ENCODE data around the gene ANK3. TPM values are rescaled to one million over a fixed set of nuclear protein-coding genes. Genes with fewer than 3 reads are reported as not detected.

The ANK3 gene
- total and polyA plus RNA-seq, 4 experiments from 2014 or later = 7.2 to 90.1 (median 55.8) TPM

DNA sequence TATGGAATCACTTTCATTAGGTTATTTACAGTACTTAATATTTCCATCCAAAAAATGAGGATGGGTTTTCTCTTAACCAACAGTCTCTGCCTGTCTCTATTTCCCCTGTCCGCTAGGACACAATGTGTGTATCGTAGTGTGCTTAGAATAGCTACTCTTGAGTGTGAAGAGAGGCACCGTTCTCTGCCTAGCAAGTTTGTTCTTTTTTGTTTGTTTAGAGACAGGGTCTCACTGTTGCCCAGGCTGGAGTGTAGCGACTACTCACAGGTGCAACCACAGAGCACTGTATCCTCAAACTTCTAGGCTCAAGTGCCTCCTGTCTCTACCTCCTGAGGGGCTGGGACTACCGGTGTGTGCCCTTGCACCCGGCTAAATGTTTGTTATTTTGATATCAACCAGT lies 121.9 kb downstream of the ANK3 start:
- Histone ChIP-seq H3K27me3 (ENCODE audit: insufficient read depth, low read length) (no peaks in the 10 kb centered on the region), H3K36me3 (ENCODE audit: insufficient read depth, low read length) (peaks cover 10% of the 10 kb centered on the region), H3K27ac (ENCODE audit: low read depth, low read length) (no peak overlapping the region), H3K9me3 (ENCODE audit: control insufficient read depth in 1 of 2, low read length in 2 of 2) (no peaks in the 10 kb centered on the region), H3K4me1 (ENCODE audit: insufficient read depth, low read length) (no peaks in the 10 kb centered on the region), H3K4me3 (ENCODE audit: low read length in 2 of 2) (no peak overlapping the region)
- Mint-ChIP-seq H3K9me3 (no peaks in the 10 kb centered on the region), H3K4me3 (no peak overlapping the region), H3K27ac (no peak overlapping the region), H3K36me3 (peaks cover 12 to 19% of the 10 kb centered on the region in 2 donors), H3K4me1 (peaks cover 0 to 5% (median under 1%) of the 10 kb centered on the region in 4 donors), H3K27me3 (no peaks in the 10 kb centered on the region)
- CTCF ChIA-PET (ENCODE audit: partially characterized antibody) = no interaction called here
- DNase-seq = no peak
- intact Hi-C loops (cut with micrococcal nuclease) = no loop called here
- POLR2A ChIA-PET (ENCODE audit: partially characterized antibody) = no interaction called here

DNA sequence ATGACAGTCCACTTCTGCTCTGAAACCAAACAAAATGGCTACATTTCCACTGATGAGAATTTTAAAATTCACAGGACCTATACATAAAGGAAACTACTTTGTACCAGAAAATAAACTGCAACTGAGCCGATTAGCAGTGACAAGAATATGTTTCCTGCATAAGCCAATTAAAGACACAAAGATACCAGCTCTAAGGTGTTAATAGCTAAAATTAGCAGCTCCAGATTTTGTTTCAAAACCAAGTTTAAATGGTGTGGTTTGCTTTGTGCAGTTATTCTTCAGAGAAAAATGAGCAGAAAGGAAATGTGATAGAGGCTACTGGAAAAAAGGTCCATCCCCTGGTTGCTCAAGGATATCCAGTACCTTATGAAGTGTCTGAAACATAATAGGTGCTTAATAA lies 123.2 kb downstream of the ANK3 start:
- ChIA-PET CTCF (ENCODE audit: partially characterized antibody) (no interaction called here), POLR2A (ENCODE audit: partially characterized antibody) (no interaction called here)
- Mint-ChIP-seq H3K4me1 (peaks cover 0 to 4% (median 2%) of the 10 kb centered on the region in 4 donors), H3K27ac (no peak overlapping the region), H3K36me3 (peaks cover 18 to 30% of the 10 kb centered on the region in 2 donors), H3K27me3 (no peaks in the 10 kb centered on the region), H3K4me3 (no peak overlapping the region), H3K9me3 (no peaks in the 10 kb centered on the region)
- DNase-seq = no peak
- intact Hi-C loops (cut with micrococcal nuclease) = no loop called here
- Histone ChIP-seq H3K9me3 (ENCODE audit: control insufficient read depth in 1 of 2, low read length in 2 of 2) (no peaks in the 10 kb centered on the region), H3K27ac (ENCODE audit: low read depth, low read length) (no peak overlapping the region), H3K36me3 (ENCODE audit: insufficient read depth, low read length) (peaks cover 15% of the 10 kb centered on the region), H3K4me3 (ENCODE audit: low read length in 2 of 2) (no peak overlapping the region), H3K27me3 (ENCODE audit: insufficient read depth, low read length) (no peaks in the 10 kb centered on the region), H3K4me1 (ENCODE audit: insufficient read depth, low read length) (no peaks in the 10 kb centered on the region)

DNA sequence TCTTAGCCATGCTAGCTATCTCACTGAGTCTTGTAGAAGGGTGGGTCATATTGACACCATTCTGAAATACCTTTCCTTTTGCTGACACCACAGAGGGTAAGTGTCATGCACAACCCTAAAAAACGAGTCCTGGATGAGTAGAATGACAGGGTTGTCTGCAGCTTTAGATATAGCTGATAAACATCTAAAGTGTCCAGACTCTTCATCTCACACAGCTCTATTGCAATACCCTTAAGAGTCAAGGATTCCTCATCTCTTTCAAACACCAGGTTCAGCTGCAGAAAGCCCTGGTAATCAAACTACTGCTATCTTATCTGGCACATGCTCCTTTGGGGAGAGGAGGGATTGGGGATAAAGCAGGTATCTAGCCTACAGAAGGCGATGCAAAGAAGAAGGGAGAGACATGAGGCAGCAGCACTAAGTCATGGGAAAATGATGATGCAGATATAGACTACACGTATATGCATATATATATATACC lies 127.0 kb downstream of the ANK3 start:
- Histone ChIP-seq H3K27me3 (ENCODE audit: insufficient read depth, low read length) (no peaks in the 10 kb centered on the region), H3K27ac (ENCODE audit: low read depth, low read length) (no peak overlapping the region), H3K4me3 (ENCODE audit: low read length in 2 of 2) (no peak overlapping the region), H3K36me3 (ENCODE audit: insufficient read depth, low read length) (peaks cover 15% of the 10 kb centered on the region), H3K9me3 (ENCODE audit: control insufficient read depth in 1 of 2, low read length in 2 of 2) (no peaks in the 10 kb centered on the region), H3K4me1 (ENCODE audit: insufficient read depth, low read length) (no peaks in the 10 kb centered on the region)
- ChIA-PET CTCF (ENCODE audit: partially characterized antibody) (no interaction called here), POLR2A (ENCODE audit: partially characterized antibody) (no interaction called here)
- no peak overlapping the region for H3K4me3 Mint-ChIP-seq
- intact Hi-C loops (cut with micrococcal nuclease) = no loop called here
- no peaks in the 10 kb centered on the region for H3K27me3 Mint-ChIP-seq
- H3K27ac Mint-ChIP-seq = no peak overlapping the region
- no peak for DNase-seq
- H3K4me1 Mint-ChIP-seq = peaks cover 5 to 17% (median 10%) of the 10 kb centered on the region in 4 donors
- H3K36me3 Mint-ChIP-seq = peaks cover 29 to 48% of the 10 kb centered on the region in 2 donors
- no peaks in the 10 kb centered on the region for H3K9me3 Mint-ChIP-seq

GRCh38 chr10:60260321-60260720 lies 129.4 kb downstream of the ANK3 start:
- Histone ChIP-seq H3K4me1 (ENCODE audit: insufficient read depth, low read length) (no peaks in the 10 kb centered on the region), H3K9me3 (ENCODE audit: control insufficient read depth in 1 of 2, low read length in 2 of 2) (no peaks in the 10 kb centered on the region), H3K36me3 (ENCODE audit: insufficient read depth, low read length) (peaks cover 15% of the 10 kb centered on the region), H3K4me3 (ENCODE audit: low read length in 2 of 2) (no peak overlapping the region), H3K27me3 (ENCODE audit: insufficient read depth, low read length) (no peaks in the 10 kb centered on the region), H3K27ac (ENCODE audit: low read depth, low read length) (no peak overlapping the region)
- Mint-ChIP-seq H3K36me3 (peaks cover 26 to 56% of the 10 kb centered on the region in 2 donors), H3K9me3 (no peaks in the 10 kb centered on the region), H3K27ac (peak overlapping the region in 4 of 7 donors; percentile 29 to 85 (median 60)), H3K4me1 (peaks cover 5 to 20% (median 10%) of the 10 kb centered on the region in 4 donors), H3K27me3 (no peaks in the 10 kb centered on the region), H3K4me3 (no peak overlapping the region)
- POLR2A ChIA-PET (ENCODE audit: partially characterized antibody) = no interaction called here
- DNase-seq = no peak
- intact Hi-C loops (cut with micrococcal nuclease) = no loop called here
- CTCF ChIA-PET (ENCODE audit: partially characterized antibody) = no interaction called here

- Histone ChIP-seq H3K4me3 (ENCODE audit: low read length in 2 of 2) (no peak overlapping the region), H3K27ac (ENCODE audit: low read depth, low read length) (no peak overlapping the region), H3K4me1 (ENCODE audit: insufficient read depth, low read length) (no peaks in the 10 kb centered on the region), H3K27me3 (ENCODE audit: insufficient read depth, low read length) (no peaks in the 10 kb centered on the region), H3K9me3 (ENCODE audit: control insufficient read depth in 1 of 2, low read length in 2 of 2) (no peaks in the 10 kb centered on the region), H3K36me3 (ENCODE audit: insufficient read depth, low read length) (peaks cover 11% of the 10 kb centered on the region)
- Mint-ChIP-seq H3K9me3 (no peaks in the 10 kb centered on the region), H3K27me3 (no peaks in the 10 kb centered on the region), H3K27ac (peak overlapping the region in 1 of 7 donors; percentile 54), H3K36me3 (peaks cover 23 to 51% of the 10 kb centered on the region in 2 donors), H3K4me1 (peaks cover 5 to 23% (median 11%) of the 10 kb centered on the region in 4 donors), H3K4me3 (no peak overlapping the region)
- ChIA-PET POLR2A (ENCODE audit: partially characterized antibody) (no interaction called here), CTCF (ENCODE audit: partially characterized antibody) (no interaction called here)
- intact Hi-C loops (cut with micrococcal nuclease) = no loop called here
- no peak for DNase-seq
Observed at GRCh38 chr10:60258429-60258797, 131.3 kb downstream of the ANK3 start.

DNA sequence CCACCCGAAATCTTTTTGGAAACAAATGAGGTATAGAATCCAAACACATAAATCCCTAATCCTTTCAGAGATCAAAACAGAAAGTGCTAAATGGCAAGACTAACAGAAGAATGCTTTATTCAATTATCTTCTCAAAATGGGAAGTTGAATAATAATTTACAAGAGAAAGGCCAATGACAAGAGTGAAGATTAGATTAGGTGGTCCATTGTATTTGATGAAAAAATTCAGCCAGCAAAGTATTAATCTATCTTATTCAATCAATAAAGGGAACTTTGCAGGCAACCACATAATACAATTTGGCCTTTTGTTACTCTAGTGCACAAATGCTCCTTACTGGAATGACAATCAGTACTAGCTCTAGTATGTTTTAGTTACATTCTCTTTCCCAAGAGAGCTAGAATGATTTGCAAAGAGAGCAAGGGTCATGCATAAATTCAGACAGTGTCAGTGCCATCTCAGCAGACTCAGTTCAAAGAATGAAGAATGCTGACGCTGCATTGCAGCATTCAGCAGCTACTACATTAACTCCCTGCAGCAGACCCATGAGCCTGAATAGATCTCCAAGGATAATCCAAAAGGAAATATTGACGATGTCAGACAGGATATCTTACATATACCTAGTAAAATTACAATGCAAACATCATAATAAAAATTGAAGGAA lies 131.8 kb downstream of the ANK3 start:
- H3K36me3 Mint-ChIP-seq = peaks cover 20 to 46% of the 10 kb centered on the region in 2 donors
- ChIA-PET POLR2A (ENCODE audit: partially characterized antibody) (no interaction called here), CTCF (ENCODE audit: partially characterized antibody) (no interaction called here)
- Histone ChIP-seq H3K4me3 (ENCODE audit: low read length in 2 of 2) (no peak overlapping the region), H3K36me3 (ENCODE audit: insufficient read depth, low read length) (peaks cover 6% of the 10 kb centered on the region), H3K9me3 (ENCODE audit: control insufficient read depth in 1 of 2, low read length in 2 of 2) (no peaks in the 10 kb centered on the region), H3K4me1 (ENCODE audit: insufficient read depth, low read length) (no peaks in the 10 kb centered on the region), H3K27ac (ENCODE audit: low read depth, low read length) (no peak overlapping the region), H3K27me3 (ENCODE audit: insufficient read depth, low read length) (no peaks in the 10 kb centered on the region)
- intact Hi-C loops (cut with micrococcal nuclease) = no loop called here
- no peak overlapping the region for H3K4me3 Mint-ChIP-seq
- peaks cover 5 to 22% (median 11%) of the 10 kb centered on the region in 4 donors for H3K4me1 Mint-ChIP-seq
- no peak for DNase-seq
- H3K9me3 Mint-ChIP-seq = no peaks in the 10 kb centered on the region
- no peaks in the 10 kb centered on the region for H3K27me3 Mint-ChIP-seq
- H3K27ac Mint-ChIP-seq = peak overlapping the region in 1 of 7 donors; percentile 54

DNA sequence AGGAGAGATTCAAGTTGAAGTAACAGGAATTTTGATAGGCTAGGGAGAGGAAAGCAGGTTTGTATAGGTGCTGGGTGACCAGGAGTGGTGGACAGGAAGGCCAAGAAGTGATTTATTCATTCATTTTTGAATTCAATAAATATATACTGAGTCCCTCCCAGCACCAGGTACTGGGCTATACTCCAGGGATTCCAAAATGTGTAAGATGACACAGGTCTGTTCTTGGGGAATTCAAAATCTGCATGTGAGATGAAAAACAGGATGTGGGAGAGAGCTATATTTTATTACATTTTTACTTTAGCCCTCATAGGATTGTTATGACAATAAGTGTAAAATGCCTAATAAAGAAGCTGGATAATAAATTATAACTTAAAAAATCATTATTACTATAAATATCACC lies 134.9 kb downstream of the ANK3 start:
- CTCF ChIA-PET (ENCODE audit: partially characterized antibody) = no interaction called here
- intact Hi-C loops (cut with micrococcal nuclease) = no loop called here
- H3K27me3 ChIP-seq (ENCODE audit: insufficient read depth, low read length) = no peaks in the 10 kb centered on the region
- H3K4me1 ChIP-seq (ENCODE audit: insufficient read depth, low read length) = no peaks in the 10 kb centered on the region
- H3K36me3 ChIP-seq (ENCODE audit: insufficient read depth, low read length) = no peaks in the 10 kb centered on the region
- peaks cover 5 to 34% of the 10 kb centered on the region in 2 donors for H3K36me3 Mint-ChIP-seq
- no peak for DNase-seq
- H3K4me3 Mint-ChIP-seq = no peak overlapping the region
- no peaks in the 10 kb centered on the region for H3K27me3 Mint-ChIP-seq
- H3K4me3 ChIP-seq (ENCODE audit: low read length in 2 of 2) = no peak overlapping the region
- POLR2A ChIA-PET (ENCODE audit: partially characterized antibody) = interaction anchor here (1.2 kb wide), 1 partner anchor 16 kb away, joined by 3 read pairs; no protein-coding TSS in a partner anchor
- peak overlapping the region in 1 of 7 donors; percentile 7 for H3K27ac Mint-ChIP-seq
- no peaks in the 10 kb centered on the region for H3K9me3 ChIP-seq (ENCODE audit: control insufficient read depth in 1 of 2, low read length in 2 of 2)
- peaks cover 0 to 10% (median 4%) of the 10 kb centered on the region in 4 donors for H3K4me1 Mint-ChIP-seq
- H3K9me3 Mint-ChIP-seq = no peaks in the 10 kb centered on the region
- H3K27ac ChIP-seq (ENCODE audit: low read depth, low read length) = no peak overlapping the region
